Lower lobe of right lung (tissue), 2 donors: ENCODE measurements around the gene PALLD. TPM values are rescaled to one million over a fixed set of nuclear protein-coding genes. Genes with fewer than 3 reads are reported as not detected.
A peak's percentile ranks its signal among the peaks of the same experiment; 100 is the strongest.

ENCODE experiments used
- ATAC-seq, 2 donors: fragments of 200-7000 bp; cut with Tn5 transposase; one replicate each; pipeline ENCODE4 v1.9.1; 2020 to 2022; ENCODE audit warnings: mild to moderate bottlenecking in 2 of 2, moderate library complexity in 2 of 2
- DNase-seq: peaks from one replicate; pipeline ENCODE4 v3.0.0-alpha.2; 2020
- H3K27ac ChIP-seq: fragments of 200-600 bp; one replicate; pipeline ENCODE4 v1.8.0; 2022
- H3K27me3 ChIP-seq: fragments of 200-600 bp; one replicate; pipeline ENCODE4 v1.8.0; 2022; ENCODE audit warnings: low read depth
- H3K36me3 ChIP-seq: fragments of 200-600 bp; one replicate; pipeline ENCODE4 v1.8.0; 2022; ENCODE audit warnings: mild to moderate bottlenecking
- H3K4me1 ChIP-seq: fragments of 200-600 bp; one replicate; pipeline ENCODE4 v1.8.0; 2022
- H3K4me3 ChIP-seq: fragments of 200-600 bp; one replicate; pipeline ENCODE4 v1.8.0; 2022; ENCODE audit warnings: mild to moderate bottlenecking
- H3K9me3 ChIP-seq: fragments of 200-600 bp; one replicate; pipeline ENCODE4 v1.8.0; 2022
- intact Hi-C: fragments of 100-400 bp; cut with DNase I; formaldehyde crosslinking; loops from one replicate; pipeline ENCODE4 v1.11.0; 2022
- total RNA-seq: library from RNA; stranded (reverse); fragmentation: NEBNext Ultra II Directional; extraction: Animal tissue kit (Norgen Biotek cat#: 25700); gene quantifications from one replicate; pipeline ENCODE4 v1.2.1, GENCODE V29; 2021
- TF ChIP-seq, protein P1 (sequence below): fragments of 200-600 bp; IDR thresholded peaks from one replicate; pipeline ENCODE4 v1.8.0; 2022; ENCODE audit warnings: antibody characterized with exemption, mild to moderate bottlenecking
- donor health status: DM: no; HTN: yes; CAD: no; lungs with severe emphysema.

Gene PALLD
- total RNA-seq, 1 donor from 2014 or later, result 91.9 TPM

DNA sequence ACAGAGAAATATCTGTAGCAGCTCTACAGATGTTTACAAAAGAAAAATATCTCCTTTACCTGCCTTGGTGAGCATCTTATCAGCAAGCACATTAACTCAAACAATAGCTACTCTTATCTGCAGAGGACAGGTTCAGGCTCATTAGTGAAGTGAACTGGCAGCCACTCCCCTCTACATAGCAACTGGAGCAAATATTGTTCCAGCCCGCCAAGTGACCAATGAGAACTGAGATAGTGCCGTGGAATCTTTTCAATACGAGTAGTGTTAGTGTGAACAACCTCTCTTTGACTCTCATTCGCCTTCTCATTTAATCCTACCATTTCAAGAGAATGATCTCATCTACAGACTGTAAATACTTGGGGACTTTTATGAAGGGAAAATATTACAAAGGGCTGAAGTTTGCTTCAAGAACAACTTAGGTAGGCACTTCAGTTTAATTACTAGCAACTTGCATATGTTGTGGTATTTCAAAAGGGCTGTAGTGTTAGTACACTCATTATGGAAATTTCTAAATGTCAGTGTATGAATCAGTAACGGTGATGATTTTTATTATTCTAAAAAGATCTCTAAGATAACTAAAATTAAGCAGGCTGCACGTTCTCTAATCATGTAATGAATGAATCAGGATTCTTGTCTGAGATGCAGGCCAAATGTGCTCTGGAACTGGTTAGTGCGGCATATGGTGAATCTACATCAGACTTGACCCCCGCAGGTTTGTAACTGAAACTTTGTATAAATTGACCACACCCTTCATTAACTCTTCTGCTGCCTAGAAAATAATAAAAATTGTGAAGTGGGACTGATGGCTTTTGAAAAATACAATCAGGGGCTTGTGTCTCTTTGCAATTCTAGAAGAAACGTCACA is 72.4 kb downstream of the PALLD start:
- DNase-seq, result no peak
- no peak overlapping the region for H3K27ac ChIP-seq

DNA sequence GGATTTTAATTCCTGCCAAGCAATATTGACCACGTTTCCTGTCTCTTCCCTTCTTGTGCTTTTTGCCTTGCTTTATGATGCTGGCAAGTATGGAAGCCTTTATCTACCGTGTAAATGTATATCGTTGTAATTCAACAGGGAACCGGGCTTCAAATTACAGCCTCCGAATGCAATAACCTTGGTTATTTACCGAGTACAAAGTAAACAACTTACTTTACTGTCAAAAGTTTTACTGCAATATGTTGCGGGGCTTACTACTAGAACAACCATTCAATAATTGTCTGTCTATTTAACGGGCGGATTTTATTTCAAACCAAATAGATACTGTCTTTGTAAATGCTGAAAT is 73.1 kb downstream of the PALLD start:
- Histone ChIP-seq H3K36me3 (no peaks in the 10 kb centered on the region), H3K4me1 (peaks cover 8% of the 10 kb centered on the region), H3K9me3 (no peaks in the 10 kb centered on the region), H3K4me3 (no peak overlapping the region), H3K27me3 (peaks cover 5% of the 10 kb centered on the region), H3K27ac (no peak overlapping the region)
- DNase-seq, result no peak
- TF ChIP-seq, protein P1, sequence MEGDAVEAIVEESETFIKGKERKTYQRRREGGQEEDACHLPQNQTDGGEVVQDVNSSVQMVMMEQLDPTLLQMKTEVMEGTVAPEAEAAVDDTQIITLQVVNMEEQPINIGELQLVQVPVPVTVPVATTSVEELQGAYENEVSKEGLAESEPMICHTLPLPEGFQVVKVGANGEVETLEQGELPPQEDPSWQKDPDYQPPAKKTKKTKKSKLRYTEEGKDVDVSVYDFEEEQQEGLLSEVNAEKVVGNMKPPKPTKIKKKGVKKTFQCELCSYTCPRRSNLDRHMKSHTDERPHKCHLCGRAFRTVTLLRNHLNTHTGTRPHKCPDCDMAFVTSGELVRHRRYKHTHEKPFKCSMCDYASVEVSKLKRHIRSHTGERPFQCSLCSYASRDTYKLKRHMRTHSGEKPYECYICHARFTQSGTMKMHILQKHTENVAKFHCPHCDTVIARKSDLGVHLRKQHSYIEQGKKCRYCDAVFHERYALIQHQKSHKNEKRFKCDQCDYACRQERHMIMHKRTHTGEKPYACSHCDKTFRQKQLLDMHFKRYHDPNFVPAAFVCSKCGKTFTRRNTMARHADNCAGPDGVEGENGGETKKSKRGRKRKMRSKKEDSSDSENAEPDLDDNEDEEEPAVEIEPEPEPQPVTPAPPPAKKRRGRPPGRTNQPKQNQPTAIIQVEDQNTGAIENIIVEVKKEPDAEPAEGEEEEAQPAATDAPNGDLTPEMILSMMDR, result no peak
- no peak for ATAC-seq
- intact Hi-C loops, result no loop called here

More for the DNA sequence above, 72.4 kb downstream of the PALLD start:
- TF ChIP-seq, protein P1, result no peak
- peaks cover 5% of the 10 kb centered on the region for H3K27me3 ChIP-seq
- H3K36me3 ChIP-seq, result no peaks in the 10 kb centered on the region
- ATAC-seq, result peak; percentile 96 to 97
- H3K9me3 ChIP-seq, result no peaks in the 10 kb centered on the region
- peaks cover 8% of the 10 kb centered on the region for H3K4me1 ChIP-seq
- intact Hi-C loops, result no loop called here
- no peak overlapping the region for H3K4me3 ChIP-seq

DNA sequence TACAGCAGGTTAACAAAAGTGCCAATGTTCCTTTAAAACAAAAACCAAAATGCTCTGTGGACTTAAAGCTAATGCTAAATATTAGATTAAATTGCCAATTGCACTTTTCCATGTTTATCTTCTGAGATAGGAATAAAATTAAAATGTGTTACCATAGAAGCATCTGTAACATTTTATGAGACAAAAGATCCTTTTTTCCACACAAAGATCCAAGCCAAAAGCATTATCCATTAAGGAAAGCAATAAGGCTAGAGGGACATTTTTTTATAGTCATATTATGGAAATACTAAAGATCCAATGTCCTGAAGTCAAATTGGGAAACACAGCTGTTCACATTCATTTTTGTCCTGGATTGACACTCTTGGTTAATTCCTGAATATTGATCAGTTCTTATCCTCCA is 73.6 kb downstream of the PALLD start:
- intact Hi-C loops, result no loop called here
- DNase-seq, result no peak
- Histone ChIP-seq H3K27ac (no peak overlapping the region), H3K9me3 (no peaks in the 10 kb centered on the region), H3K36me3 (no peaks in the 10 kb centered on the region), H3K27me3 (peaks cover 5% of the 10 kb centered on the region), H3K4me3 (no peak overlapping the region), H3K4me1 (peaks cover 8% of the 10 kb centered on the region)
- ATAC-seq, result no peak
- TF ChIP-seq, protein P1, result no peak

DNA sequence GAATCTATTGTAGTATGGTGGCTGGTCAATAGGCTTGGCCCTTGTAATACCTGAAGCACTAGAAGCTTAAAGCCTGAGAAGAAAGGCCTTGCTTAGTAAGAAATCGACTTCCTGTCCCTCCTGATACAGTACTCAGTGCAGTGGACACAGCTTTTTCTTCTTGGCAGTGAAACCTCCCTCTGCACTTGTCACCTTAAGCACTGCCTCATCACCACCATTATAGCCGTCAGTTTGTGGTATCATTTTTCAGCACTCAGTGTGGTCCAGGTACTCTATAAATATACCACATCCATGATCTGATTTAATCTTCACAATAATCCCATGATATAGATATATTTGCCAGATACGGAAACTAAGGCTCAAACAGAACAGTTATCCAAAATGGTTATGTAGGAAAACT is 75.2 kb downstream of the PALLD start:
- Histone ChIP-seq H3K9me3 (no peaks in the 10 kb centered on the region), H3K36me3 (no peaks in the 10 kb centered on the region), H3K27me3 (peaks cover 5% of the 10 kb centered on the region), H3K4me1 (peaks cover 8% of the 10 kb centered on the region), H3K27ac (no peak overlapping the region), H3K4me3 (no peak overlapping the region)
- intact Hi-C loops, result no loop called here
- DNase-seq (no peak), ATAC-seq (no peak)
- TF ChIP-seq, protein P1, result no peak

DNA sequence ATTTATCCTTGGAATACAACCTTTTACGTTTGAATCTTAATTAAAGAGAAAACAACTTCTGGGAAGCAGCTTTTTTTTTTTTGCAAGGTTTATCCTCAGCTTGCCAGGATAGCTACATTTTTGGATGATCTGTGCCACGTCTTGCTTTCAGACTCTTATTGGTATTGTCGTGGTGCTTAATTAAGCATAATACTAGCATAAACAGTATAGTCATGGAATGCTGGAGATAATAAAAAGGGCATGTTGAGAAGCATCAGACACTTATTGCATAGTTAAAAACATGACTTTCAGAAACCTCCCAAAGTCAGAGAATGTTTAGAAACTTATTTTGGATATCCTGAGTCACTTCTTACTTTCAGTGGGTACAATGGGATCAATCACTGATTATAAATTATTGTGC is 77.0 kb downstream of the PALLD start:
- TF ChIP-seq, protein P1, result no peak
- Histone ChIP-seq H3K9me3 (no peaks in the 10 kb centered on the region), H3K4me1 (peaks cover 8% of the 10 kb centered on the region), H3K4me3 (no peak overlapping the region), H3K27me3 (peaks cover 5% of the 10 kb centered on the region), H3K36me3 (no peaks in the 10 kb centered on the region), H3K27ac (no peak overlapping the region)
- intact Hi-C loops, result no loop called here
- ATAC-seq (no peak), DNase-seq (no peak)
